IMR-90 (cell line): ENCODE results near the gene QARS1. TPM values are rescaled to one million over a fixed set of nuclear protein-coding genes. Genes with fewer than 3 reads are reported as not detected.

Experiments used
- ATAC-seq: fragments of 200-7000 bp; cut with Tn5 transposase; 2 replicates; pipeline ENCODE4 v1.9.1; 2020; ENCODE audit warnings: low read depth, mild to moderate bottlenecking, moderate library complexity
- BruUV-seq: library from RNA; stranded (reverse); fragments of 400-500 nt; replicated peaks from 2 replicates; lab custom pipeline; 2021; lab: Mats Ljungman, UMichigan
- CTCF ChIA-PET: fragments of 300-600 bp; formaldehyde crosslinking; extraction: SDS; loops from one replicate; lab custom pipeline; 2021; ENCODE audit warnings: antibody characterized with exemption; lab: Yijun Ruan, JAX
- POLR2A ChIA-PET: fragments of 300-600 bp; sonication (Branson Sonifier 250); formaldehyde crosslinking; loops from one replicate; lab custom pipeline; 2022; ENCODE audit warnings: antibody characterized with exemption; ENCODE audit not compliant: unreplicated experiment; lab: Charles Lee
- DNase-seq: peaks from one replicate; pipeline ENCODE4 v3.0.0; 2013
- H2AFZ ChIP-seq: replicated peaks from 2 replicates; pipeline ENCODE3; 2013; ENCODE audit warnings: low read length, mild to moderate bottlenecking; ENCODE audit not compliant: poor library complexity
- H2AK5ac ChIP-seq: 2 replicates; pipeline ENCODE4 v1.6.1; 2013; ENCODE audit warnings: low read depth, low read length, inconsistent platforms
- H2AK9ac ChIP-seq: replicated peaks from 2 replicates; pipeline ENCODE3; 2013; ENCODE audit warnings: mild to moderate bottlenecking, low read depth, low read length, moderate library complexity; ENCODE audit not compliant: poor library complexity
- H2BK120ac ChIP-seq: 2 replicates; pipeline ENCODE4 v1.6.1; 2013; ENCODE audit warnings: low read depth, low read length, inconsistent platforms
- H2BK15ac ChIP-seq: 3 replicates; pipeline ENCODE4 v1.6.1; 2013; ENCODE audit warnings: low read depth, low read length, inconsistent platforms
- H2BK20ac ChIP-seq: 2 replicates; pipeline ENCODE4 v1.6.1; 2013; ENCODE audit warnings: low read depth, mild to moderate bottlenecking, inconsistent platforms, low read length, moderate library complexity
- H2BK5ac ChIP-seq: 2 replicates; pipeline ENCODE4 v1.6.1; 2013; ENCODE audit warnings: mild to moderate bottlenecking, low read depth, low read length, inconsistent platforms; ENCODE audit not compliant: poor library complexity, severe bottlenecking
- H3K14ac ChIP-seq: replicated peaks from 2 replicates; pipeline ENCODE4 v1.6.1; 2013; ENCODE audit warnings: low read depth, low read length, inconsistent platforms
- H3K18ac ChIP-seq: 2 replicates; pipeline ENCODE4 v1.6.1; 2013; ENCODE audit warnings: low read depth, low read length, control low read depth
- H3K23ac ChIP-seq: 2 replicates; pipeline ENCODE4 v1.6.1; 2013; ENCODE audit warnings: low read depth, low read length, inconsistent platforms
- H3K27ac ChIP-seq: 2 replicates; pipeline ENCODE4 v1.5.1; 2013; ENCODE audit warnings: mild to moderate bottlenecking, control low read depth, low read length; ENCODE audit not compliant: insufficient read depth
- H3K27me3 ChIP-seq: 2 replicates; pipeline ENCODE4 v1.6.1; 2013; ENCODE audit warnings: low read length; ENCODE audit not compliant: control insufficient read depth, insufficient read depth
- H3K36me3 ChIP-seq: 2 replicates; pipeline ENCODE4 v1.6.1; 2013; ENCODE audit warnings: low read length, mixed read lengths; ENCODE audit not compliant: control insufficient read depth, insufficient read depth
- H3K4ac ChIP-seq: 2 replicates; pipeline ENCODE4 v1.6.1; 2013; ENCODE audit warnings: low read depth, low read length, inconsistent platforms
- H3K4me1 ChIP-seq: 2 replicates; pipeline ENCODE4 v1.6.1; 2013; ENCODE audit warnings: low read length, mixed read lengths; ENCODE audit not compliant: control insufficient read depth, insufficient read depth
- H3K4me2 ChIP-seq: 2 replicates; pipeline ENCODE4 v1.6.1; 2013; ENCODE audit warnings: low read depth, mild to moderate bottlenecking, control low read depth, low read length, moderate library complexity
- H3K4me3 ChIP-seq: 2 replicates; pipeline ENCODE4 v1.5.1; 2013; ENCODE audit warnings: low read depth, mild to moderate bottlenecking, control low read depth, low read length, moderate library complexity; ENCODE audit not compliant: insufficient read depth
- H3K56ac ChIP-seq: 2 replicates; pipeline ENCODE4 v1.6.1; 2013; ENCODE audit warnings: low read length, inconsistent platforms; ENCODE audit not compliant: insufficient read depth; ENCODE audit errors: extremely low read depth
- H3K79me1 ChIP-seq, 2 experiments: 2 replicates each; pipeline ENCODE4 v1.6.1; 2013; ENCODE audit warnings: low read length in 2 of 2, inconsistent platforms in 1 of 2, low read depth in 1 of 2
- H3K9ac ChIP-seq: 2 replicates; pipeline ENCODE4 v1.6.1; 2013; ENCODE audit warnings: low read depth, low read length, control low read depth
- H3K9me1 ChIP-seq: 2 replicates; pipeline ENCODE4 v1.6.1; 2013; ENCODE audit warnings: low read length, inconsistent platforms; ENCODE audit not compliant: insufficient read depth
- H3K9me3 ChIP-seq: 2 replicates; pipeline ENCODE4 v1.6.1; 2013; ENCODE audit warnings: low read length; ENCODE audit not compliant: control insufficient read depth, insufficient read depth
- H4K20me1 ChIP-seq: 2 replicates; pipeline ENCODE4 v1.6.1; 2013; ENCODE audit warnings: low read length, inconsistent platforms; ENCODE audit not compliant: insufficient read depth
- H4K5ac ChIP-seq: 2 replicates; pipeline ENCODE4 v1.6.1; 2013; ENCODE audit warnings: mild to moderate bottlenecking, low read depth, low read length, control low read depth
- H4K8ac ChIP-seq, 2 experiments: 2 replicates each; pipeline ENCODE4 v1.6.1; 2013; ENCODE audit warnings: low read depth in 2 of 2, low read length in 2 of 2, control low read depth in 1 of 2, inconsistent platforms in 1 of 2
- H4K91ac ChIP-seq: 2 replicates; pipeline ENCODE4 v1.6.1; 2013; ENCODE audit warnings: low read depth, low read length, inconsistent platforms; ENCODE audit not compliant: insufficient read depth
- CEBPB ChIP-seq: IDR thresholded peaks from 2 replicates; pipeline ENCODE4 v1.6.1; 2012; ENCODE audit warnings: low read depth, low read length, improper control_type of control experiment
- CHD1 ChIP-seq: IDR thresholded peaks from 2 replicates; pipeline ENCODE4 v1.6.1; 2012; ENCODE audit warnings: low read depth, low read length, improper control_type of control experiment
- FOS ChIP-seq: fragments of 150-350 bp; IDR thresholded peaks from 2 replicates; pipeline ENCODE4 v1.6.1; 2016; ENCODE audit warnings: low read depth, low read length
- MAFK ChIP-seq: IDR thresholded peaks from 2 replicates; pipeline ENCODE4 v1.6.1; 2012; ENCODE audit warnings: low read depth, low read length, improper control_type of control experiment
- MAZ ChIP-seq: IDR thresholded peaks from 2 replicates; pipeline ENCODE4 v1.6.1; 2012; ENCODE audit warnings: low read depth, mild to moderate bottlenecking, low read length, improper control_type of control experiment, moderate library complexity, borderline replicate concordance
- MXI1 ChIP-seq: IDR thresholded peaks from 2 replicates; pipeline ENCODE4 v1.6.1; 2012; ENCODE audit warnings: low read depth, mild to moderate bottlenecking, low read length, moderate library complexity, borderline replicate concordance
- NFE2L2 ChIP-seq: fragments of 150-350 bp; IDR thresholded peaks from 2 replicates; pipeline ENCODE4 v1.6.1; 2016; ENCODE audit warnings: low read depth, mild to moderate bottlenecking, low read length
- POLR2A ChIP-seq: IDR thresholded peaks from 2 replicates; pipeline ENCODE4 v1.6.1; 2012; ENCODE audit warnings: mild to moderate bottlenecking, low read depth, low read length
- RAD21 ChIP-seq: IDR thresholded peaks from 2 replicates; pipeline ENCODE4 v1.6.1; 2012; ENCODE audit warnings: low read length, improper control_type of control experiment
- RCOR1 ChIP-seq: IDR thresholded peaks from 2 replicates; pipeline ENCODE4 v1.6.1; 2012; ENCODE audit warnings: mild to moderate bottlenecking, low read length, improper control_type of control experiment; ENCODE audit not compliant: insufficient replicate concordance
- RFX5 ChIP-seq: IDR thresholded peaks from 2 replicates; pipeline ENCODE4 v1.8.0; 2012; ENCODE audit warnings: low read depth, mild to moderate bottlenecking, low read length, moderate library complexity
- SMC3 ChIP-seq: fragments of 150-350 bp; IDR thresholded peaks from 2 replicates; pipeline ENCODE4 v1.6.1; 2016; ENCODE audit warnings: low read depth, mild to moderate bottlenecking, antibody characterized with exemption, low read length, moderate library complexity
- WGBS, 2 experiments: methylation state at CpG; one replicate each; pipeline versions ENCODE4 v1.1.5 to v1.1.7; 2013; ENCODE audit warnings: missing lambda C conversion rate in 2 of 2; ENCODE audit not compliant: insufficient read length in 1 of 2; ENCODE audit errors: extremely low coverage in 2 of 2; 5-methylcytosine and 5-hydroxymethylcytosine counted together
- dilution Hi-C: fragments of 300-500 bp; cut with HindIII; formaldehyde crosslinking; loops from one replicate; pipeline ENCODE4 v1.14.3; 2018; ENCODE audit warnings: low sequenced_read_pairs; ENCODE audit not compliant: unreplicated experiment
- in situ Hi-C: fragments of 300-500 bp; cut with MboI; formaldehyde crosslinking; loops from 3 replicates; pipeline ENCODE4 v1.14.3; 2019; ENCODE audit warnings: low sequenced_read_pairs, inconsistent platforms, mixed read lengths
- intact Hi-C: fragments of 100-400 bp; cut with micrococcal nuclease; formaldehyde crosslinking; loops from 2 replicates; pipeline ENCODE4 v1.10.0; 2022
- polyA plus RNA-seq, 3 experiments: library from polyadenylated mRNA; depleted of rRNA; stranded (reverse); fragments of >200 nt; gene quantifications; 2 replicates each; pipeline ENCODE4 v1.2.3, GENCODE V29; 2012; ENCODE audit warnings: low replicate concordance in 1 of 3
- total RNA-seq: library from RNA; depleted of rRNA; stranded (reverse); fragments of >200 nt; gene quantifications from 2 replicates; pipeline ENCODE4 v1.2.3, GENCODE V29; 2012
- TF ChIP-seq, protein P1 (sequence below): fragments of 150-350 bp; IDR thresholded peaks from 2 replicates; pipeline ENCODE4 v1.6.1; 2017; ENCODE audit warnings: mild to moderate bottlenecking, antibody characterized with exemption, low read length, low read depth
- TF ChIP-seq, protein P2 (sequence below): conservative IDR thresholded peaks from 2 replicates; pipeline ENCODE4 v1.5.1; 2012; ENCODE audit warnings: mild to moderate bottlenecking, low read depth, low read length, improper control_type of control experiment
- TF ChIP-seq, protein P3 (sequence below): fragments of 150-350 bp; IDR thresholded peaks from 2 replicates; pipeline ENCODE4 v1.6.1; 2016; ENCODE audit warnings: low read depth, mild to moderate bottlenecking, low read length, moderate library complexity, borderline replicate concordance

The QARS1 gene
- total and polyA plus RNA-seq, 2 of the 4 experiments (the other 2 are of a cell fraction): 354 to 396 TPM

DNA sequence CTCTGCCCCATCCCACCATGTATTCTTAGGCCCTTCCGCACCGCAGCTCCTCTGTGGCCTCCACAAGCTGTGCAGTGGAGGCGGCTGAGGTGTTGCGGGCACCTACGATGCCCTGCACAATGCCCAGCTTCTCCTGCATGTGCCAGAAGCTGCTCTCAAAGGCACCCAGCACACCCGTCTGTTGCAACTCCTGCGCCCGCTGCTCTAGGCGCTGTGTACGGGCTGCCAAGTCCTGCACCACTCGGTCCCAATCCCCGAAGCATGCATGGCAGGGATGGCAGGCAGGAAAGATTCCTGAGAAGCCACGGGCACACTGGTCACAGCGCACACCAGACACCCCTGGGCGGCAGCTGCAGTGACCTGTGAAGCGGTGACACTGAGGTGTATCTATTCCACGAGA, 19.1 kb upstream of the QARS1 start:
- dilution Hi-C loops: no loop called here
- ATAC-seq (no peak), DNase-seq (no peak)

More for the DNA sequence above, 19.1 kb upstream of the QARS1 start:
- Histone ChIP-seq H2BK5ac (no peak overlapping the region), H3K4ac (no peak overlapping the region), H2BK20ac (no peak overlapping the region), H2AK9ac (no peak overlapping the region), H2AK5ac (no peak overlapping the region), H3K9me1 (peaks cover 10% of the 10 kb centered on the region; the same call in 1 of the 2 replicates), H3K79me1 (peaks cover 17 to 52% of the 10 kb centered on the region in 2 experiments), H3K18ac (no peak overlapping the region), H3K9ac (no peak overlapping the region), H3K4me1 (peaks cover 10% of the 10 kb centered on the region), H3K4me3 (no peak overlapping the region), H4K5ac (no peak overlapping the region), H4K20me1 (peaks cover 6% of the 10 kb centered on the region), H3K27ac (no peak overlapping the region), H3K56ac (no peak overlapping the region), H3K23ac (no peak overlapping the region), H4K8ac (no peak overlapping the region), H2BK15ac (no peak overlapping the region), H3K27me3 (no peaks in the 10 kb centered on the region), H3K9me3 (no peaks in the 10 kb centered on the region), H2BK120ac (no peak overlapping the region), H3K4me2 (no peak overlapping the region), H4K91ac (no peak overlapping the region), H2AFZ (no peak overlapping the region), H3K36me3 (peaks cover 71% of the 10 kb centered on the region), H3K14ac (no peak overlapping the region)
- 94% methylated on average over 12 of the region's 17 CpGs; no CpG with 5 or more reads in 1 of the 2 experiments for WGBS, 2 experiments
- TF ChIP-seq MXI1: no peak
- TF ChIP-seq, protein P1, sequence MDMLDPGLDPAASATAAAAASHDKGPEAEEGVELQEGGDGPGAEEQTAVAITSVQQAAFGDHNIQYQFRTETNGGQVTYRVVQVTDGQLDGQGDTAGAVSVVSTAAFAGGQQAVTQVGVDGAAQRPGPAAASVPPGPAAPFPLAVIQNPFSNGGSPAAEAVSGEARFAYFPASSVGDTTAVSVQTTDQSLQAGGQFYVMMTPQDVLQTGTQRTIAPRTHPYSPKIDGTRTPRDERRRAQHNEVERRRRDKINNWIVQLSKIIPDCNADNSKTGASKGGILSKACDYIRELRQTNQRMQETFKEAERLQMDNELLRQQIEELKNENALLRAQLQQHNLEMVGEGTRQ: no peak
- no peak for TF ChIP-seq MAFK
- no peak for TF ChIP-seq RAD21
- TF ChIP-seq RCOR1: no peak
- no peak for TF ChIP-seq RFX5
- TF ChIP-seq CHD1: no peak
- TF ChIP-seq, protein P2, sequence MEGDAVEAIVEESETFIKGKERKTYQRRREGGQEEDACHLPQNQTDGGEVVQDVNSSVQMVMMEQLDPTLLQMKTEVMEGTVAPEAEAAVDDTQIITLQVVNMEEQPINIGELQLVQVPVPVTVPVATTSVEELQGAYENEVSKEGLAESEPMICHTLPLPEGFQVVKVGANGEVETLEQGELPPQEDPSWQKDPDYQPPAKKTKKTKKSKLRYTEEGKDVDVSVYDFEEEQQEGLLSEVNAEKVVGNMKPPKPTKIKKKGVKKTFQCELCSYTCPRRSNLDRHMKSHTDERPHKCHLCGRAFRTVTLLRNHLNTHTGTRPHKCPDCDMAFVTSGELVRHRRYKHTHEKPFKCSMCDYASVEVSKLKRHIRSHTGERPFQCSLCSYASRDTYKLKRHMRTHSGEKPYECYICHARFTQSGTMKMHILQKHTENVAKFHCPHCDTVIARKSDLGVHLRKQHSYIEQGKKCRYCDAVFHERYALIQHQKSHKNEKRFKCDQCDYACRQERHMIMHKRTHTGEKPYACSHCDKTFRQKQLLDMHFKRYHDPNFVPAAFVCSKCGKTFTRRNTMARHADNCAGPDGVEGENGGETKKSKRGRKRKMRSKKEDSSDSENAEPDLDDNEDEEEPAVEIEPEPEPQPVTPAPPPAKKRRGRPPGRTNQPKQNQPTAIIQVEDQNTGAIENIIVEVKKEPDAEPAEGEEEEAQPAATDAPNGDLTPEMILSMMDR: no peak
- TF ChIP-seq POLR2A: no peak
- no peak for TF ChIP-seq SMC3
- no peak for TF ChIP-seq CEBPB
- TF ChIP-seq NFE2L2: no peak
- no peak for TF ChIP-seq FOS
- no peak for TF ChIP-seq MAZ
- TF ChIP-seq, protein P3, sequence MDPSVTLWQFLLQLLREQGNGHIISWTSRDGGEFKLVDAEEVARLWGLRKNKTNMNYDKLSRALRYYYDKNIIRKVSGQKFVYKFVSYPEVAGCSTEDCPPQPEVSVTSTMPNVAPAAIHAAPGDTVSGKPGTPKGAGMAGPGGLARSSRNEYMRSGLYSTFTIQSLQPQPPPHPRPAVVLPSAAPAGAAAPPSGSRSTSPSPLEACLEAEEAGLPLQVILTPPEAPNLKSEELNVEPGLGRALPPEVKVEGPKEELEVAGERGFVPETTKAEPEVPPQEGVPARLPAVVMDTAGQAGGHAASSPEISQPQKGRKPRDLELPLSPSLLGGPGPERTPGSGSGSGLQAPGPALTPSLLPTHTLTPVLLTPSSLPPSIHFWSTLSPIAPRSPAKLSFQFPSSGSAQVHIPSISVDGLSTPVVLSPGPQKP: no peak
- ChIA-PET CTCF (no interaction called here), POLR2A (no interaction called here)
- intact Hi-C loops: no loop called here
- in situ Hi-C loops: no loop called here
- no TSS peak for BruUV-seq
